ENCODE data around the gene SLC22A17.

SLC22A17 gene

DNA sequence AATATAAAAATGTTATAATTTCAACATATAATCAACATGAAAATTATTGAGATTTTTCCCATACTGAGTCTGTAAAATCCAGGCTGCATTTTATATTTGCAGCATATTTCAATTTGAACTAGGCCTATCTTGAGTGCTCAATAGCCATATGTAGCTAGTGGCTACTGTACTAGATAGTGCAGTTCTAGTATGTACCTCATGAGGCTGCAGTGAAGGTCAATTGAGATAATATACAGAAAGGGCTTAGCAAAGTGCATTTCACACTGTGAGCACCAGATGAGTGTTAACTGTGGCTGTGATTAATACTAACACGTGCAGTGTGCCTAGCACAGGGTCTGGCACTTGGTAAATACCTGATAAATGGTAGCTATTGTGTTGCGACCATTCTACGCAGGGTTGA lies 5.4 kb upstream of the SLC22A17 start:
- 95% methylated on average over 3 of the region's 3 CpGs for WGBS
- H3K4me1 ChIP-seq (ENCODE audit: control insufficient read depth, insufficient read depth, low read depth, low read length): peaks cover 5% of the 10 kb centered on the region
- H2BK5ac ChIP-seq (ENCODE audit: low read depth, low read length, poor library complexity, severe bottlenecking): no peak overlapping the region
- H3K36me3 ChIP-seq (ENCODE audit: control insufficient read depth in 1 of 2, insufficient read depth in 2 of 2, low read depth in 1 of 2, low read length in 2 of 2): peaks cover 12 to 37% of the 10 kb centered on the region in 2 experiments
- no peak overlapping the region for H2BK12ac ChIP-seq (ENCODE audit: low read length in 2 of 2)
- H2AK5ac ChIP-seq (ENCODE audit: low read length, severe bottlenecking): no peak overlapping the region
- no peak overlapping the region for H3K4me2 ChIP-seq (ENCODE audit: low read length, poor library complexity, severe bottlenecking)
- H3K18ac ChIP-seq (ENCODE audit: low read depth in 1 of 2, low read length in 2 of 2): no peak overlapping the region
- H3K4ac ChIP-seq (ENCODE audit: low read depth in 1 of 2, low read length in 2 of 2): no peak overlapping the region
- no peak for DNase-seq
- no peak overlapping the region for H2BK15ac ChIP-seq (ENCODE audit: low read depth, poor library complexity, severe bottlenecking)
- H3K4me3 ChIP-seq (ENCODE audit: insufficient read depth in 1 of 2, low read depth in 1 of 2, low read length in 2 of 2): no peak overlapping the region
- H2BK120ac ChIP-seq (ENCODE audit: low read depth, low read length): no peak overlapping the region
- no peak overlapping the region for H4K8ac ChIP-seq (ENCODE audit: low read length)
- no peak overlapping the region for H3K23ac ChIP-seq (ENCODE audit: low read length in 2 of 2)
- H3K14ac ChIP-seq (ENCODE audit: low read length in 2 of 2): no peak overlapping the region
- no peaks in the 10 kb centered on the region for H3K9me3 ChIP-seq (ENCODE audit: control insufficient read depth, low read length)
- no peak overlapping the region for H3K27ac ChIP-seq (ENCODE audit: low read length, poor library complexity, severe bottlenecking)
- no peak overlapping the region for H3K9ac ChIP-seq (ENCODE audit: low read length)
- H3K27me3 ChIP-seq (ENCODE audit: control insufficient read depth in 1 of 2, insufficient read depth in 1 of 2, low read length in 2 of 2): peaks cover 0 to 2% of the 10 kb centered on the region in 2 experiments
- no peak overlapping the region for H4K91ac ChIP-seq (ENCODE audit: low read length)
- H3K79me1 ChIP-seq (replicated peaks; ENCODE audit: low read length, poor library complexity, severe bottlenecking): peaks cover 25% of the 10 kb centered on the region
- H2AFZ ChIP-seq (ENCODE audit: low read depth, low read length): no peak overlapping the region

DNA sequence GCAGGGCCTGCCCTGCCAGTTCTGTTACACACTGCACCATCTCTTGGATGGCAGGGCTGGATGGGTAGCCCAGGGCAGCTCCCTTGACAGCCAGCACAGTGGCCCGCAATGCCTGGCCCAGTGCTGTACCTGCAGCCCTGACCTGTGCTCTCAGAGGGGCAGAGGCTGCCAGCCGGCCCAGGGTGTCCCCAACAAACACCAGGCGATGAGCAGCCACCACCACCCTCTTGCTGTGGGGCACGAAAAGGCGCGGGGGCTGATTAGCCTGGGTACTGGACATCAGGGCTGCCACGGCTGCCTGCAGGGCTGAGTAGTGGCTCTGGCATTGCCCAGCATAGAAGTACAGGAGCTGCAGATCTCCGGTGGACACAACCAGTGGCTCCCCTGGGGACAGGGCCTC lies 4.6 kb upstream of the SLC22A17 start:
- Histone ChIP-seq H3K4ac (ENCODE audit: low read depth in 1 of 2, low read length in 2 of 2) (no peak overlapping the region), H3K14ac (ENCODE audit: low read length in 2 of 2) (no peak overlapping the region), H3K27me3 (ENCODE audit: control insufficient read depth in 1 of 2, insufficient read depth in 1 of 2, low read length in 2 of 2) (peaks cover 0 to 2% of the 10 kb centered on the region in 2 experiments), H2AFZ (ENCODE audit: low read depth, low read length) (no peak overlapping the region), H3K36me3 (ENCODE audit: control insufficient read depth in 1 of 2, insufficient read depth in 2 of 2, low read depth in 1 of 2, low read length in 2 of 2) (peaks cover 12 to 37% of the 10 kb centered on the region in 2 experiments), H2BK15ac (ENCODE audit: low read depth, poor library complexity, severe bottlenecking) (no peak overlapping the region), H2AK5ac (ENCODE audit: low read length, severe bottlenecking) (no peak overlapping the region), H3K9ac (ENCODE audit: low read length) (no peak overlapping the region), H3K79me1 (replicated peaks; ENCODE audit: low read length, poor library complexity, severe bottlenecking) (peaks cover 26% of the 10 kb centered on the region), H2BK5ac (ENCODE audit: low read depth, low read length, poor library complexity, severe bottlenecking) (no peak overlapping the region), H3K23ac (ENCODE audit: low read length in 2 of 2) (no peak overlapping the region), H3K9me3 (ENCODE audit: control insufficient read depth, low read length) (no peaks in the 10 kb centered on the region), H3K18ac (ENCODE audit: low read depth in 1 of 2, low read length in 2 of 2) (no peak overlapping the region), H3K4me2 (ENCODE audit: low read length, poor library complexity, severe bottlenecking) (no peak overlapping the region), H4K91ac (ENCODE audit: low read length) (no peak overlapping the region), H3K4me1 (ENCODE audit: control insufficient read depth, insufficient read depth, low read depth, low read length) (peaks cover 6% of the 10 kb centered on the region), H4K8ac (ENCODE audit: low read length) (no peak overlapping the region), H3K27ac (ENCODE audit: low read length, poor library complexity, severe bottlenecking) (no peak overlapping the region), H3K4me3 (ENCODE audit: insufficient read depth in 1 of 2, low read depth in 1 of 2, low read length in 2 of 2) (no peak overlapping the region), H2BK120ac (ENCODE audit: low read depth, low read length) (no peak overlapping the region), H2BK12ac (ENCODE audit: low read length in 2 of 2) (no peak overlapping the region)
- no peak for DNase-seq
- WGBS: 93% methylated on average over 8 of the region's 8 CpGs

DNA sequence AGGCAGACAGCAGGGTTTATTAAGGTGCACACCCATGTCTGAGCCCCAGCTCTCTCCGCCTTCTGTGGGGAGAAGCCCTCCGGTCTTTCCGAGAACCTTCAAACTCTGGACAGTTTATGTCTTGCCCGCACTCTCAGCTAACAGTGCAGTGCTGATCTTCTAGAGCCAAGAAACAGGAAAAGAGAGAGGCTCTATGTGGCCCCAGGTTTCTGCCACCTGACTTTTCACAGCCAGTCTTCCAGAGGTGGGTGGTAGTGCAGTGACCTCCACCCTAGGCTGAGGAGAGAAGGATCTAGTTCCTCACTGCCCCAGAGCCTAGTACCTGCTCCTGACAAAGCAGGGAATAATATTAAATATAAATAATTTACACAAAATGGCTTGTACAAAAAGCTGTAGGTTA lies 4.0 kb upstream of the SLC22A17 start:
- no peak overlapping the region for H2BK5ac ChIP-seq (ENCODE audit: low read depth, low read length, poor library complexity, severe bottlenecking)
- H2BK15ac ChIP-seq (ENCODE audit: low read depth, poor library complexity, severe bottlenecking): no peak overlapping the region
- 95% methylated on average over 4 of the region's 4 CpGs for WGBS
- DNase-seq: no peak
- no peak overlapping the region for H2BK12ac ChIP-seq (ENCODE audit: low read length in 2 of 2)
- peaks cover 0 to 6% of the 10 kb centered on the region in 2 experiments for H3K27me3 ChIP-seq (ENCODE audit: control insufficient read depth in 1 of 2, insufficient read depth in 1 of 2, low read length in 2 of 2)
- H3K27ac ChIP-seq (ENCODE audit: low read length, poor library complexity, severe bottlenecking): no peak overlapping the region
- peaks cover 29% of the 10 kb centered on the region for H3K79me1 ChIP-seq (replicated peaks; ENCODE audit: low read length, poor library complexity, severe bottlenecking)
- H2AFZ ChIP-seq (ENCODE audit: low read depth, low read length): no peak overlapping the region
- H3K18ac ChIP-seq (ENCODE audit: low read depth in 1 of 2, low read length in 2 of 2): no peak overlapping the region
- H3K36me3 ChIP-seq (ENCODE audit: control insufficient read depth in 1 of 2, insufficient read depth in 2 of 2, low read depth in 1 of 2, low read length in 2 of 2): peaks cover 12 to 37% of the 10 kb centered on the region in 2 experiments
- no peak overlapping the region for H3K9ac ChIP-seq (ENCODE audit: low read length)
- H2AK5ac ChIP-seq (ENCODE audit: low read length, severe bottlenecking): no peak overlapping the region
- H3K4ac ChIP-seq (ENCODE audit: low read depth in 1 of 2, low read length in 2 of 2): no peak overlapping the region
- no peak overlapping the region for H3K4me2 ChIP-seq (ENCODE audit: low read length, poor library complexity, severe bottlenecking)
- peaks cover 12% of the 10 kb centered on the region for H3K4me1 ChIP-seq (ENCODE audit: control insufficient read depth, insufficient read depth, low read depth, low read length)
- H4K8ac ChIP-seq (ENCODE audit: low read length): no peak overlapping the region
- H2BK120ac ChIP-seq (ENCODE audit: low read depth, low read length): no peak overlapping the region
- H3K4me3 ChIP-seq (ENCODE audit: insufficient read depth in 1 of 2, low read depth in 1 of 2, low read length in 2 of 2): no peak overlapping the region
- no peaks in the 10 kb centered on the region for H3K9me3 ChIP-seq (ENCODE audit: control insufficient read depth, low read length)
- H3K14ac ChIP-seq (ENCODE audit: low read length in 2 of 2): no peak overlapping the region
- no peak overlapping the region for H3K23ac ChIP-seq (ENCODE audit: low read length in 2 of 2)
- H4K91ac ChIP-seq (ENCODE audit: low read length): no peak overlapping the region

DNA sequence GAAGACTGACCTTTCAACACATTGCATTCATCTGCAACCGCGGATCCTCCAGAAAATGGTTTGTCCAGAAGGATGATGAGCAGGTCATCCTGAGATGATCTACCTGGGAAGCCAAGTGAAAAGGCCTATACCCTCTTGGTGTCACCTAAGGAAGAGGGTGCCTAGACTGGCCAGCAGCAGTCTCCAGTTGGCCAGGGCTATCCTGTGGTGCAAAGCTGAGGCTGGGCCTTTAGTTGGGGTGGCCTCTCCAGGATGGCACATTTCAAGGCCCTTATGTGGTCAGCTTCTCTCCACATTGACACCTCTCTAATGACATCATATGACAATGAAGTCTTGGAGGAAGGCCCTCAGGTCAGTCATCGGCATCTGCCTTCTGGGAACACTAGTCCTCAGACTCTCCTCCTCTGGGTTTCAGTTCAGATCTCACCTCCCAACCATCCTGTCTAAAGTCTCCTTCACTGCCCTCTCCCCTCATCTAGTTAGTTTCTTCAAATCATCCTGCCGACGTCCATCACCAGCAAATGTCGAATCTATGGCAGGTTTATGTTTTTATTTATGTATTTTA lies 3.3 kb upstream of the SLC22A17 start:
- DNase-seq: no peak
- Histone ChIP-seq H2BK120ac (ENCODE audit: low read depth, low read length) (no peak overlapping the region), H3K27me3 (ENCODE audit: control insufficient read depth in 1 of 2, insufficient read depth in 1 of 2, low read length in 2 of 2) (peaks cover 0 to 10% of the 10 kb centered on the region in 2 experiments), H2AFZ (ENCODE audit: low read depth, low read length) (no peak overlapping the region), H3K4me2 (ENCODE audit: low read length, poor library complexity, severe bottlenecking) (no peak overlapping the region), H3K4ac (ENCODE audit: low read depth in 1 of 2, low read length in 2 of 2) (no peak overlapping the region), H3K27ac (ENCODE audit: low read length, poor library complexity, severe bottlenecking) (no peak overlapping the region), H4K91ac (ENCODE audit: low read length) (no peak overlapping the region), H3K14ac (ENCODE audit: low read length in 2 of 2) (no peak overlapping the region), H3K4me3 (ENCODE audit: insufficient read depth in 1 of 2, low read depth in 1 of 2, low read length in 2 of 2) (no peak overlapping the region), H4K8ac (ENCODE audit: low read length) (no peak overlapping the region), H3K23ac (ENCODE audit: low read length in 2 of 2) (no peak overlapping the region), H3K9ac (ENCODE audit: low read length) (no peak overlapping the region), H3K4me1 (ENCODE audit: control insufficient read depth, insufficient read depth, low read depth, low read length) (peaks cover 12% of the 10 kb centered on the region), H2BK15ac (ENCODE audit: low read depth, poor library complexity, severe bottlenecking) (no peak overlapping the region), H2BK5ac (ENCODE audit: low read depth, low read length, poor library complexity, severe bottlenecking) (no peak overlapping the region), H2AK5ac (ENCODE audit: low read length, severe bottlenecking) (no peak overlapping the region), H3K18ac (ENCODE audit: low read depth in 1 of 2, low read length in 2 of 2) (no peak overlapping the region), H2BK12ac (ENCODE audit: low read length in 2 of 2) (no peak overlapping the region), H3K36me3 (ENCODE audit: control insufficient read depth in 1 of 2, insufficient read depth in 2 of 2, low read depth in 1 of 2, low read length in 2 of 2) (peaks cover 12 to 37% of the 10 kb centered on the region in 2 experiments), H3K79me1 (replicated peaks; ENCODE audit: low read length, poor library complexity, severe bottlenecking) (peaks cover 23% of the 10 kb centered on the region), H3K9me3 (ENCODE audit: control insufficient read depth, low read length) (no peaks in the 10 kb centered on the region)
- 94% methylated on average over 3 of the region's 6 CpGs for WGBS

Measured in mesenchymal stem cell (in vitro differentiated cells and primary cell).